Measurements from ENCODE around the gene PWWP2B. TPM values are rescaled to one million over a fixed set of nuclear protein-coding genes. Genes with fewer than 3 reads are reported as not detected.

PWWP2B gene
- total and polyA plus RNA-seq, 2 of the 4 experiments (the other 2 are of a cell fraction): 1.7 to 2.2 TPM

GRCh38 chr10:132427939-132428367 is 31.0 kb downstream of the PWWP2B start:
- Histone ChIP-seq H2AK5ac (ENCODE audit: low read depth, low read length) (no peak overlapping the region), H3K23ac (ENCODE audit: low read depth, low read length) (no peak overlapping the region), H4K5ac (ENCODE audit: low read depth, low read length) (no peak overlapping the region), H3K27ac (ENCODE audit: insufficient read depth, low read length) (no peak overlapping the region), H3K18ac (ENCODE audit: low read depth, low read length) (no peak overlapping the region), H3K9ac (ENCODE audit: low read depth, low read length) (no peak overlapping the region), H3K4me2 (ENCODE audit: low read depth, low read length) (no peak overlapping the region), H2BK20ac (ENCODE audit: low read depth, low read length) (no peak overlapping the region), H3K56ac (ENCODE audit: extremely low read depth, insufficient read depth, low read length) (no peak overlapping the region), H3K4ac (ENCODE audit: low read depth, low read length) (no peak overlapping the region), H3K9me1 (ENCODE audit: insufficient read depth, low read length) (peaks cover 11% of the 10 kb centered on the region), H3K27me3 (ENCODE audit: control insufficient read depth, insufficient read depth, low read length) (no peaks in the 10 kb centered on the region), H3K79me1 (ENCODE audit: low read depth in 1 of 2, low read length in 2 of 2) (peaks cover 0 to 4% of the 10 kb centered on the region in 2 experiments; a peak in 1 of 4 replicates), H4K20me1 (ENCODE audit: insufficient read depth, low read length) (no peaks in the 10 kb centered on the region), H3K14ac (replicated peaks; ENCODE audit: low read depth, low read length) (no peak overlapping the region), H3K36me3 (ENCODE audit: control insufficient read depth, insufficient read depth, low read length) (no peaks in the 10 kb centered on the region), H4K8ac (ENCODE audit: low read depth in 2 of 2, low read length in 2 of 2) (no peak overlapping the region), H2BK120ac (ENCODE audit: low read depth, low read length) (no peak overlapping the region), H4K91ac (ENCODE audit: insufficient read depth, low read depth, low read length) (no peak overlapping the region), H3K4me3 (ENCODE audit: insufficient read depth, low read depth, low read length) (no peak overlapping the region), H3K9me3 (ENCODE audit: control insufficient read depth, insufficient read depth, low read length) (no peaks in the 10 kb centered on the region), H2BK15ac (ENCODE audit: low read depth, low read length) (no peak overlapping the region), H3K4me1 (ENCODE audit: control insufficient read depth, insufficient read depth, low read length) (no peaks in the 10 kb centered on the region), H2AFZ (replicated peaks; ENCODE audit: low read length, poor library complexity) (no peak overlapping the region), H2BK5ac (ENCODE audit: low read depth, low read length, poor library complexity, severe bottlenecking) (peak overlapping the region; percentile 35), H2AK9ac (replicated peaks; ENCODE audit: low read depth, low read length, poor library complexity) (no peak overlapping the region)
- ATAC-seq (ENCODE audit: low read depth) (no peak), DNase-seq (no peak)
- intact Hi-C loops (cut with micrococcal nuclease) (no loop called here), in situ Hi-C loops (cut with MboI; ENCODE audit: low sequenced_read_pairs) (no loop called here), dilution Hi-C loops (cut with HindIII; ENCODE audit: low sequenced_read_pairs, unreplicated experiment) (no loop called here)
- 94% methylated on average over 2 of the region's 2 CpGs; no CpG with 5 or more reads in 1 of the 2 experiments for WGBS, 2 experiments (ENCODE audit: extremely low coverage in 2 of 2, insufficient read length in 1 of 2)
- no TSS peak for BruUV-seq (replicated peaks)
- POLR2A ChIA-PET (ENCODE audit: unreplicated experiment): no interaction called here
- no peak for TF ChIP-seq CEBPB (IDR thresholded peaks at IDR 0.05; ENCODE audit: low read depth, low read length)
- TF ChIP-seq CHD1 (IDR thresholded peaks at IDR 0.05; ENCODE audit: low read depth, low read length): no peak
- no peak for TF ChIP-seq NFE2L2 (IDR thresholded peaks at IDR 0.05; ENCODE audit: low read depth, low read length)
- CTCF ChIA-PET: no interaction called here

Measured in IMR-90 (cell line).